ENCODE results near the gene UBQLNL.

UBQLNL gene

DNA sequence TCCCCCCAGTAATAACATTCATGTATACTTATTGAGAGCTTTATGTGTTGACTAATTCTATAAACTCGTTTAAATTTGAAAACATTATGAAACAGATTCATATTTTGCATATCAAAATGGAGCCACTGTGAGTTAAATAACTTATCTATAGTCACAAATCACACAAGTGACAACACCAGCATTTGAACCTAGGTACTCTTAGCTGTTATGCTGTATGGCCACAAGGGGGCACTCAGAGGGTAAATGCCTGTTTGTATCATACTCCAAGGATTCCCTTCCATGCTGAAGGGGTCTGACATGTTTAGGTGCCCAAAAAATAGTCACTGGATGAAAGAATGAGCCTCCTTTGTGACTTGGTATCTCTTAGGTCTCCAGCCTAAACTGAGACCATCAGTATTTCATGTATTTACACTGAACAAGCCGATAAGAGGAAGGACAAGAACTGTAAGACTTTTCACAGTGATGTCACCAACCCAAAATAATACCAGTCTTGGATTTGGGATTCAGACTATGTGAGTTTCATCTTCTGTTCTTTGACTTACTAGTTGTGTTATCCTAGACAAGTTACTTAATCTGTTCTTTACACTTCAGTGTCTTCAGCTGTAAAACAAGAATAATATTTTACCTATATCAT, 40.2 kb downstream of the UBQLNL start:
- Histone ChIP-seq H3K9ac (ENCODE audit: low read length) (no peak overlapping the region), H3K36me3 (ENCODE audit: control insufficient read depth, insufficient read depth, low read length, severe bottlenecking) (no peaks in the 10 kb centered on the region), H3K4me1 (ENCODE audit: control insufficient read depth, insufficient read depth, low read length) (no peaks in the 10 kb centered on the region), H3K27me3 (replicated peaks; ENCODE audit: control insufficient read depth, insufficient read depth, low read length) (peaks cover 8% of the 10 kb centered on the region), H3K9me3 (ENCODE audit: control insufficient read depth, low read length) (no peaks in the 10 kb centered on the region), H3K4me3 (ENCODE audit: low read length) (no peak overlapping the region)
- peak; percentile 84 for DNase-seq (ENCODE audit: low read depth)

GRCh38 chr11:5473921-5474320, 42.6 kb downstream of the UBQLNL start:
- H3K4me3 ChIP-seq (ENCODE audit: low read length), result no peak overlapping the region
- DNase-seq (ENCODE audit: low read depth), result no peak
- peaks cover 8% of the 10 kb centered on the region for H3K27me3 ChIP-seq (replicated peaks; ENCODE audit: control insufficient read depth, insufficient read depth, low read length)
- H3K36me3 ChIP-seq (ENCODE audit: control insufficient read depth, insufficient read depth, low read length, severe bottlenecking), result no peaks in the 10 kb centered on the region
- no peak overlapping the region for H3K9ac ChIP-seq (ENCODE audit: low read length)
- H3K9me3 ChIP-seq (ENCODE audit: control insufficient read depth, low read length), result no peaks in the 10 kb centered on the region
- H3K4me1 ChIP-seq (ENCODE audit: control insufficient read depth, insufficient read depth, low read length), result no peaks in the 10 kb centered on the region

GRCh38 chr11:5467527-5467926, 49.0 kb downstream of the UBQLNL start:
- Histone ChIP-seq H3K36me3 (ENCODE audit: control insufficient read depth, insufficient read depth, low read length, severe bottlenecking) (no peaks in the 10 kb centered on the region), H3K9me3 (ENCODE audit: control insufficient read depth, low read length) (no peaks in the 10 kb centered on the region), H3K27me3 (replicated peaks; ENCODE audit: control insufficient read depth, insufficient read depth, low read length) (peaks cover 10% of the 10 kb centered on the region), H3K4me1 (ENCODE audit: control insufficient read depth, insufficient read depth, low read length) (no peaks in the 10 kb centered on the region), H3K9ac (ENCODE audit: low read length) (no peak overlapping the region), H3K4me3 (ENCODE audit: low read length) (no peak overlapping the region)
- DNase-seq (ENCODE audit: low read depth), result no peak
